ENCODE results near the gene ZNF579.

The ZNF579 gene

DNA sequence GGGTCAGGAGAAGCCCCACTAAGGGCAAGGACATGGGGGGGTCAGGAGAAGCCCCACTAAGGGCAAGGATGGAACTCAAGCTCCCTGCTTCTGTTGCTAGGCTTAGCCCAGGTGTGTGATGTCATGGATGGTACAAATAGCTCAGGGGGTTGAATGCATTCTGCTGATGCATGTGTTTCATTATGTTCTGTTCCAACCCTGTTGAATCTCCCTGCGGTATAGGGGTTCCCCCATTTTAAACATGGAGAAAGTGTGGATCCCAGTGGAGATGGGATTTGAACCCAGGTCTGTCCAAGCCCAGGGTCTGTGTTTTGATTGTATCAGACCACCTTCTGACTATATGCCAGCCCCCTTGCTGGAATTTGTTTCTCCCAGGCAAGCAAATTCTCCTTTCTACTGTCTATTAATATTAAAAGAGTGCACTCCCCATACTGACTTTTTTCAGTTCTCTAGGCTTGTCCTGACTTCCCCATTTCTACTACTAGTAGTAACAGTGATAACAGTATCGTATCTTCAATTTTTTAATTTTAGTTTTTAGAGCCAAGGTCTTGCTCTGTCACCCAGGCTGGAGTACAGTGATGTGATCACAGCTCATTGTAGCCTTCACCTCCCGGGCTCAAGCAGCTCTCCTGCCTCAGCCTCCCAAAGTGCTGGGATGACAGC is 31.5 kb upstream of the ZNF579 start:
- DNase-seq: no peak

GRCh38 chr19:55611300-55611982 is 30.8 kb upstream of the ZNF579 start:
- no peak for DNase-seq

DNA sequence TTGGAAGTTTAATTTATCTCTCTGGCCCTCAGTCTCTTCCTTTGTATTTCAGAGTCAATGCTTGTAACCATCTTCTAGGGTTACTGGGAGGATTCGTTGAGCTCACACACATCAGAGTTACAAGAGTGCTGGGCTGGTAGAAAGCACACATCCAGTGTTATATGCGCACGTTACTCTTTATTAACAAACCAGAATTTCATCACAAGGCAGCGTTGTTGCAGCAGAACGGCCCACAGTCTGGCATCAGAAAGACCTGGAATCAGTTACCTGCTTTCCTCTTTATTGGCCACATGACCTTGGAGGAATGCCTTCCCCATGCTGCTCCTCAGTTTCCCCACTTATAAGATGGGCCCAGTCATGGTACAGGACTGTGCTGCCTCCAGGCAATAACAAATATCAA is 28.7 kb upstream of the ZNF579 start:
- DNase-seq: no peak

DNA sequence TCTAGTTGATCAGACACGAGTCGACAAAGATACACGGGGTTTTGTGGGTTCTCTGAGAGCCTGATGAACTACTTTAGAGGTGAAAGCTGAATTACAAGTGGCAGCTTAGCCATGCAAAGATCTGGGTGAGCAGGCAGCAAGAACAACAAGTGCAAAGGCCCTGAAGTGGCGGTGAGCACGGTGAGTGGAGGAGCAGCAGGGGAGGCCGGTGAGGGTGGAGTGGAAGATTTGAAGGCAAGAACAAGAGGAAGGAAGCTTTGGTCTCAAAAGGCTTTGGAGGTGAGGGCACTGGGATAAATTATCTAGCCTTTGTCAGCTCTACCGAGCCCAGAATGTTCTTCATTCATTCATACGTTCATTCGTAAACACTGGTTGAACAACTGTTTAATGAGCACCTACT is 26.2 kb upstream of the ZNF579 start:
- no peak for DNase-seq

GRCh38 chr19:55606471-55606787 is 25.8 kb upstream of the ZNF579 start:
- DNase-seq: no peak

DNA sequence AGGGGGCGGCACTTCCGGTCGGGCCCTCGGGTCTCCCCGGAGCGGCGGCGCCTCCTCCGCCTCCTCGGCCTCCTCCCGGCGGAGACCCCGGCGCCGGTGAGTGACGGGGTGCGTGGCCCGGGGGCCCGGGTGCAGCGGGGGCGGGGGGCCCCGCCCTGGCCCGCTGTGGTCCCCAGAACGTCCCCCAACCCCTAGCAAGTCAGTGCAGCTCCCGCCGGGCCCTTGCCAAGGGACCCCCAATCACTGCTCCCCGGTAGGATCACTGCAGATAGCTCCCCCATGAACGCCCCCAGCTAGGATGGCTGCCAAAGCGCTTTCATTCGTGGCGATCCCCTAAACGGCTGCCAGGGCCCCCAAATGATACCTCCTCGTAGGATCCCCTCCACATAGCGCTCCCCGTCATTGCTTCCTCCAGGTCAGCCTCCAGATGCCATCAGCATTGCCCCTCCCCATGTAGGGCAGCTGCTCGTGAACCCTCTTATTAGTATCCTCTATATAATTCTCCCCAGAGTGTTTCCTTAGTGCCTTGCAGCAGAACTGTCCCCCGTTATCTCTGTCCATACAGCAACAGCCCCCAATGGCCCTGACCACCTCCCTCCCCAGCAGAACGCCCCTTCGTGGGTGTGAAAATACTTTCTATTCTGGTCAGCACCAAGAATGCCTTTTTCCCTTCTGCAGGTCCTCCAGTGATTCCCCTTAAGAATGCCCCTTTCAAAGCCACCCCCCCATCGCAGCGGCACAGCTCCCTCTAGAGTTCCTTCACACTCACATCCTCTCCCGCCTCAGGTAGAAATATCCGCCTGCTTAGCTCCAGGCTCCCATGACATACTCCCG is 25.2 kb upstream of the ZNF579 start, which contains the start of gene ZNF865:
Gene ZNF865, plus strand, starts transcription at position 11 of the 834 bp plus-strand sequence. CDS start 7,972 bp downstream, outside the sequence.
- peak in 2 of 4 experiments; percentile 42 to 57 for DNase-seq

DNA sequence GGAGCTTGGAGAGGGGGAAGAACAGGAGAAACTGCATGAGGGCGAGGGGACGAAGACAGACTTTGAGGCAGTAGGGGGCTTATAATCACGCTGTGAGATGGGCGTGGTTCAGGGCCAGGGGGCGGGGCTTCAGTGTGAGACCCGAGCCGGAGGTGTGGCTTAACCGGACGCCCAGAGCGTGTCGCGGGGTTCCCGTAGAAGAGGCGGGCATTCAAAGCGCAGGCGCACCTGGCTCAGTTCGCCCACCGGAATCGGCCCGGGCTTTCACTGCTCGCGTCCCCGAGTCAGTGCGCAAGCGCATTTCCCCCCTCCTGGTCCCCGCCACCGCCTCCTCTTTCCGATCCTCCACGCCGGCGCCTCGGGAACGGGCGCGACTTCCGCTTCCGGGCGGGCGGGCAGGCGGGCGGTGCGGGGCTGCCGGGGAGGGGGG is 24.6 kb upstream of the ZNF579 start:
- DNase-seq: peak; percentile 94 to 98 (median 96)

DNA sequence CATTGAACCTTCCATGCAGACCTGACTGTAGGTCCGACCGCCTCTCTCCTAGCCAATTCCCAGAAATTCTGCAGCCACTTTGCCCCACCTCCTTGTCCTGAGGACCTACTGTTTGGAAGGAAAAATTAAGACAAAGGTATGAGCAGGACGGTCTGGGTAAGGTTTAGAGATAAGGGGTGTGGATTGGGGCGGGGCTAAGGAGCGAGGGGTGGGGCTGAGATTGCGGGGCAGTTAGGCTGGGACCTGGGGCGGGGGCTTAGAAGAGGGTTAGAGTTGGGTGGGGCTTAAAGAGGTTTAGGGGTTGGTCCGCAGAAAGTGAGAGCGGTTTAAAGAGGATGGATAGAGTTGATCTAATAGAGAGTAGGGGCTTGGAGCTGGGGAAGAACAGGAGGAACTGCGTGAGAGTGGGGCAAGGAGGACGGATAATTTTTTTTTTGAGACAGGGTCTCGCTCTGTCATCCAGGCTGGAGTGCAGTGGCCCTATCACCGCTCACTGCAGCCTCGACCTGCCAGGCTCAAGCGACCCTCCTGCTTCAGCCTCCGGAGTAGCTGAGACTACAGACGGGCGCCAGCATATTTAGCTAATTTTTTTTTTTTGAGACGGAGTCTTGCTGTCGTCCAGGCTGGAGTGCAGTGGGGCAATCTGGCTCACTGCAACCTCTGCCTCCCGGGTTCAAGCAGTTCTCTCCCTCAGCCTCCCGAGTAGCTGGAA is 23.1 kb upstream of the ZNF579 start:
- DNase-seq: no peak

DNA sequence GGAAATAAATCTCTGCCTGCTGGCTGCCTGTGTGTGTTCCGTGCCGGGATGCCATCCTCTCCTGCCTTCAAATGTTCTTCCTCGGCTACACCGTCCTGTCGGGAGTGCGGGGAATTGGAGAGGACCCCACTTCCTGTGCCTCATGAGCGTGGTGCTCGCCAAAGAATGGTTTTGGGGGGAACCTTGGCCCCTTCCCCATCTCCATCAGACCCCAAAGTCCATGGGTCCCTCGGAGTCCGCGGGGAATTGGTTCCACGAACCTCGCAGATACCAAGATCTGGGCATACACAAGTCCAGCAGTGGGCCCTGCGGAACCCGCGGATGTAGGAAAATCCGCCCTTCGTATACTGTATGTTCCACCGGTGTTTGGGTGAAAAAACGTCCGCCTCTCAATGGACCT is 22.5 kb upstream of the ZNF579 start:
- DNase-seq: no peak

DNA sequence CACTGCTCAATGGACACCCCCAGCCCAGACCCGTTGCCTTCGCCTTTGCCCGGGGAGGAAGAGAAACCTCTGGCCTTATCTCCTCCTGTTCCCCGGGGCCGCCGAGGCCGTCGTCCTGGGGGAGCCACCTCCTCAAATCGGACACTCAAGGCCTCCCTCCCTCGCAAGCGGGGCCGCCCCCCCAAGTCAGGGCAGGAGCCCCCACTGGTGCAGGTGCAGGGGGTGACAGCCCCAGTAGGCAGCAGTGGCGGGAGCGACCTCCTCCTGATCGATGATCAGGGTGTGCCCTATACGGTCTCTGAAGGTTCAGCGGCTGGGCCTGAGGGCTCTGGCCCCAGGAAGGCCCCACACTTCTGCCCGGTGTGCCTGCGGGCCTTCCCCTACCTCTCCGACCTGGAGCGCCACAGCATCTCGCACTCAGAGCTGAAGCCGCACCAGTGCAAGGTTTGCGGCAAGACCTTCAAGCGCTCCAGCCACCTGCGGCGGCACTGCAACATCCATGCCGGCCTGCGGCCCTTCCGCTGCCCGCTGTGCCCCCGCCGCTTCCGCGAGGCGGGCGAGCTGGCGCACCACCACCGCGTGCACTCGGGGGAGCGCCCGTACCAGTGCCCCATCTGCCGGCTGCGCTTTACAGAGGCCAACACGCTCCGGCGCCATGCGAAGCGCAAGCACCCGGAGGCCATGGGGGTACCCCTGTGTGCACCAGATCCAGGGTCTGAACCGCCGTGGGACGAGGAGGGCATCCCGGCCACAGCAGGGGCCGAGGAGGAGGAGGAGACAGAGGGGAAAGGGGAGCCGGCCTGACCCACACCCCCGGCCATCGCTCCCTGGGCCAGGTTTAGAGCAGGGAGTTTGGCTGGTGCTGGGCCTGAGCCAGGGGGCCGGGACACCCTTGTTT is 21.7 kb upstream of the ZNF579 start:
- no peak for DNase-seq

GRCh38 chr19:55601084-55601483 is 20.4 kb upstream of the ZNF579 start:
- DNase-seq: no peak

- no peak for DNase-seq
Measured at GRCh38 chr19:55600662-55601028, 20.0 kb upstream of the ZNF579 start.

DNA sequence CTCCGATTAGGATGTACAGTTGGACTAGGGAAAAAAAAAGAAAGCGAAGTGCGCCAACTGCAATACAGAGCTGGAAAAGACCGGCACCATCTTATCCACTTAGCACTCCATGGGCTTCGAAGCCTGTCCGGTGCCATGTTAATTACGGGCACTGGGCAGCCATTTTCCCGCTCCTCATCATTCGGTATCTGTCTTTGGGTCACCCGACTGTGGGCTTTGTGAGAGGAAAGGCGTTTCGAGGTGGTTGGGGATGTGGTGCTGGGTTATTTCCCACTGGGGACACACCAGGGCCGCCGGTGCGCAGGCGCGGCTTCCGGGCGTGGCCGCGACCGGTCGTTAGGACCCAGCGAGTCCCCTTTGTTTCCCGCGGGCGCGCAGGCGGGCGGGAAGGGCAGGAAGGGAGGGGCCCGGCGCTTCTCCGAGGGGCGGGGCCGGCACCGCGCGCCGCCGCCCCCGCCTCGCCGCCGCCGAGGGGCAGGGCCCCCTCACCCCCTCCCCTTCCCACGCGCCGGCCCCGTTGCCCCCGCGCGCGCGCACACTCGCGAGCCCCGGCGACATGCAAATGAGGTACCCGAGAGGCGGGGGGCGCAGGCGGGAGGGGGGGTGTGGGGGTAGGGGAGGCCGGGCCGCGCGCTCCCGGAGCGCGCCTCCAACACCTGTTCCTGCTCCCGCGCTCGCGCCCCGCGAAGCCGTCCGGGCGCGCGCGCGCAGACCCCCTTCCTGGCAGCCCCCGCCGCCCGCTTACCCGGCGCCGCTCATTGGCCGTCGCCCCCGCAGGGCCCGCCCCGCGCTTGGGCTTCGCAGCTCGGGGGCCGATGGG is 19.4 kb upstream of the ZNF579 start, which contains the start of gene ZNF524:
Gene ZNF524, plus strand, starts transcription at position 447 of the 820 bp plus-strand sequence. CDS start 1,825 bp downstream, outside the sequence.
- DNase-seq: peak; percentile 61 to 84 (median 72)

GRCh38 chr19:55599468-55599841 is 18.8 kb upstream of the ZNF579 start, which contains the start of gene FIZ1:
TSS of gene FIZ1 (minus strand) at chr19:55599517. CDS start at chr19:55597865, 1,652 bp downstream.
- peak; percentile 84 to 94 (median 90) for DNase-seq

GRCh38 chr19:55598719-55599467 is 18.2 kb upstream of the ZNF579 start:
- peak; percentile 82 to 85 (median 84) for DNase-seq

GRCh38 chr19:55598034-55598433 is 17.4 kb upstream of the ZNF579 start:
- DNase-seq: no peak

DNA sequence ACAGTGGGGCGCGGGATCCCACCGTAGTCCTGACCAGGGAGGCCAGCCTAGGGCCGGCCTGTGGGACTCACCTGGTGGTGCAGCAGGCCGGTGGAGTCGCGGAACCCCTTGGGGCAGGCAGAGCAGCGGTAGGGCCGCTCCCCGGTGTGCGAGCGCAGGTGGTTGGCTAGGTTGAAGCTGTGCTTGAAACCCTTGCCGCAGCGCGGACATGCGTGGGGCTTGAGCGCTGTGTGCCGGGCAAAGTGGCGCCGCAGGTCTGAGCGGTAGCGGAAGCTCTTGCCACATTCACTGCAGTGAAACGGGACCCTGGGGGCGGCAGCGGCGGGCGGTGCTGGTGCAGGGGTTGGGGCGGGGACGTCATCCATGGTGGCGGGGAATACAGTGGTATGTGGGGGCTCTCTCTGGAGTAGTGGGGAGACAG is 16.9 kb upstream of the ZNF579 start:
- DNase-seq: no peak

- no peak for DNase-seq
Measured at GRCh38 chr19:55596304-55596703, 15.7 kb upstream of the ZNF579 start.

DNA sequence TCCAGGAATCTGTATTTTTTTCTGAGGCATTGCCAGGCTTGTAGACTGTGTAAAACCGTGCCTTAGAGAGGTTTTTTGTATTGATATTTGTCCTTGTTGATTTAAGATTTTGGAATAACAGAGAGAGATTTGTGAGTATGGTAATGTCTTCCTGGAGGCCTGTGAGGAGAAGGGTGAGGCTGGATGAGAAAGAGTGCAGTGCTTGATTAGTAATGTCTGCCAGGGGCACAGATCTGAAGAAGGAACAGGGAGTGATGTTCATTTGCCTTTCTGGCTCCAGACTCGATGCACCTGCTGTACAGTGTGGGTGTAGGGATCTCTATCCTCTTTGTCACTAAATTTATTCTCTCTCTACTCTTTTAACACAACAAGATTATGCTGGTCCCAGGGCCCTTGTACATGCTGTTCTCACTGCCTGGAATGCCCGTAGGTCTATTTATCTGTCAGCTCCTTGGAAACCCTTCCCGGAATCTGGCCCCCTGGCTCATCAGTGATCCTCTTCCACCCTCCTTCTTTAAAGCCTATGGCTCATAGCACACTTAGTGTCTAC is 14.4 kb upstream of the ZNF579 start:
- no peak for DNase-seq
